BJ (cell line): ENCODE data around the gene PLA2G4E. TPM values are rescaled to one million over a fixed set of nuclear protein-coding genes. Genes with fewer than 3 reads are reported as not detected.

Experiments used
- CTCF ChIA-PET: fragments of 350-600 bp; formaldehyde crosslinking; extraction: SDS; loops from one replicate; lab custom pipeline; 2021; ENCODE audit warnings: antibody characterized with exemption, inconsistent platforms; lab: Yijun Ruan, JAX
- POLR2A ChIA-PET: fragments of 300-600 bp; sonication (Branson Sonifier 250); formaldehyde crosslinking; extraction: SDS; loops from one replicate; lab custom pipeline; 2021; ENCODE audit warnings: antibody characterized with exemption; lab: Charles Lee
- DNase-seq: peaks from one replicate; pipeline ENCODE4 v3.0.0-alpha.2; 2011; ENCODE audit warnings: low read depth
- H3K27me3 ChIP-seq: 2 replicates; pipeline ENCODE4 v1.6.0; 2011; ENCODE audit warnings: low read length; ENCODE audit not compliant: control insufficient read depth, insufficient read depth
- H3K36me3 ChIP-seq: 2 replicates; pipeline ENCODE4 v1.5.1; 2011; ENCODE audit warnings: low read length; ENCODE audit not compliant: control insufficient read depth, insufficient read depth
- H3K4me3 ChIP-seq: 2 replicates; pipeline ENCODE4 v1.5.1; 2011; ENCODE audit warnings: low read depth, mild to moderate bottlenecking, control low read depth, low read length
- polyA plus RNA-seq: library from polyadenylated mRNA; depleted of rRNA; stranded (reverse); fragments of >200 nt; gene quantifications from 2 replicates; pipeline ENCODE4 v1.2.3, GENCODE V29; 2011
- TF ChIP-seq, protein P1 (sequence below): IDR thresholded peaks from 2 replicates; pipeline ENCODE4 v1.5.1; 2011; ENCODE audit warnings: low read depth, mild to moderate bottlenecking, control low read depth, inconsistent platforms, low read length, moderate library complexity; ENCODE audit not compliant: insufficient read depth

Gene PLA2G4E
- polyA plus RNA-seq, 1 experiment, result not detected

DNA sequence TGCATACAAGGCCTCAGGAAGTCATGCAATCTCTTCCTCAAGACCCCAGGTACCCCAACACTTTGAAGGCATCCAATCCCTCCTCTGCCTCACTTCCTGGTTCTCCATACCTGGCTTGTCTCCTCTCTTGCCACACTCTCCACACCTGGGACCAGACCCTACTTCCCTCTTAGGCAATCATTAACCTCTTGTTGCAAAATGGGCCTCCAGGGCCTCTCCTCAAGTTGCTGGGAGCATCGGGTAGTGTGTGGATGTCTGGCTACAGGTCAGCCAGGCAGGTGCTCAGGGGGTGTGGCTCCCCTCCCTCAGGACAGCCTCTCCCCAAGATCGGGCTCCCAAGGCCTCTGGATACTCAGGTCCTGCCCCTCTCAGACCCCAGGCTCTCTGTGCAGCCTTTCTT, 8.6 kb downstream of the PLA2G4E start:
- peaks cover 18% of the 10 kb centered on the region for H3K27me3 ChIP-seq
- POLR2A ChIA-PET, result no interaction called here
- CTCF ChIA-PET, result no interaction called here

DNA sequence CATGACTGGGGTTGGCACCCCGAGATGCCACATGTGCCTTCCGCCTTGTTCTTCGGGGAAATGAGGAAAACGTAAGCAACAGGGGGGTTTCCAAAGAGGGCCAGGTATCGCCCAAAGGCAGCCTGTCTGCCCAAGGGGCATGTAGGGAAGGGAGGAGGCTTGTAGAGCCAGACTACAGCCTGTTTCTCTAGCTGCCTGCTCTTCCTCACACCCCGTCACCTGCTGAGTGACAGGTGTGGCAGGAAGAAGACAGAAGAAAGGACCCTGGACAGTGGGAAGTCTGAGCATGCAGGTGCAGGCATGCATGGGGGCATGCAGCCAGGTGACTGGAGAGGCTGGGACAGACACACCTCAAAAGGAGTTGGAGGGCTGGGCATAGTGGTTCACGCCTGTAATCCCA, 9.8 kb downstream of the PLA2G4E start:
- POLR2A ChIA-PET, result no interaction called here
- Histone ChIP-seq H3K4me3 (no peak overlapping the region), H3K36me3 (no peaks in the 10 kb centered on the region), H3K27me3 (peaks cover 14% of the 10 kb centered on the region)
- DNase-seq, result no peak
- TF ChIP-seq, protein P1, sequence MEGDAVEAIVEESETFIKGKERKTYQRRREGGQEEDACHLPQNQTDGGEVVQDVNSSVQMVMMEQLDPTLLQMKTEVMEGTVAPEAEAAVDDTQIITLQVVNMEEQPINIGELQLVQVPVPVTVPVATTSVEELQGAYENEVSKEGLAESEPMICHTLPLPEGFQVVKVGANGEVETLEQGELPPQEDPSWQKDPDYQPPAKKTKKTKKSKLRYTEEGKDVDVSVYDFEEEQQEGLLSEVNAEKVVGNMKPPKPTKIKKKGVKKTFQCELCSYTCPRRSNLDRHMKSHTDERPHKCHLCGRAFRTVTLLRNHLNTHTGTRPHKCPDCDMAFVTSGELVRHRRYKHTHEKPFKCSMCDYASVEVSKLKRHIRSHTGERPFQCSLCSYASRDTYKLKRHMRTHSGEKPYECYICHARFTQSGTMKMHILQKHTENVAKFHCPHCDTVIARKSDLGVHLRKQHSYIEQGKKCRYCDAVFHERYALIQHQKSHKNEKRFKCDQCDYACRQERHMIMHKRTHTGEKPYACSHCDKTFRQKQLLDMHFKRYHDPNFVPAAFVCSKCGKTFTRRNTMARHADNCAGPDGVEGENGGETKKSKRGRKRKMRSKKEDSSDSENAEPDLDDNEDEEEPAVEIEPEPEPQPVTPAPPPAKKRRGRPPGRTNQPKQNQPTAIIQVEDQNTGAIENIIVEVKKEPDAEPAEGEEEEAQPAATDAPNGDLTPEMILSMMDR, result no peak
- CTCF ChIA-PET, result interaction anchor here (0.6 kb wide), 1 partner anchor 24 kb away, joined by 3 read pairs; no protein-coding TSS in a partner anchor

More for the DNA sequence above, 8.6 kb downstream of the PLA2G4E start:
- TF ChIP-seq, protein P1, result no peak
- DNase-seq, result no peak
- Histone ChIP-seq H3K36me3 (no peaks in the 10 kb centered on the region), H3K4me3 (no peak overlapping the region)

DNA sequence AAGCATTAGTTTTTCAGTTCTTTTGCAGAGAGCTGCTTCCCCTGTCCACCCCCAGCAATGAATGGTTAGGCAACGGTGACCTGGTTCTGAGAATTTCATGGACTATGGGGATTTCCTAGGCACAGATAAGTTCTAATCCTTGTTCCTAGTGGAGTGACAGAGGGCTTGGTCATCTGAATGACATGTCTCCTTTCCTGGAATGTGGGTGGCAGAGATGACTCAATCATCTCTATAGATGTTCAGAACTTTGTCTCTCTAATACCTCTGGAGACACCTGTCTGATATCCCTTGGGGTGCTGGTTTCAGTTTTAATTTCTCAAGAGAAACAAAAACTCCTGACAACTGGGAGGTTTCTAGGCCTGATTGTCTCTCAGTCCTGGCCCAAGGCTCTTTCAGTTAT, 10.4 kb downstream of the PLA2G4E start:
- TF ChIP-seq, protein P1, result no peak
- DNase-seq, result no peak
- POLR2A ChIA-PET, result no interaction called here
- H3K36me3 ChIP-seq, result no peaks in the 10 kb centered on the region
- CTCF ChIA-PET, result interaction anchor here (0.6 to 1.4 kb wide), 3 partner anchors 21 to 23 kb away, joined by 3 to 7 read pairs (median 3); no protein-coding TSS in a partner anchor
- peaks cover 17% of the 10 kb centered on the region for H3K27me3 ChIP-seq
- no peak overlapping the region for H3K4me3 ChIP-seq

DNA sequence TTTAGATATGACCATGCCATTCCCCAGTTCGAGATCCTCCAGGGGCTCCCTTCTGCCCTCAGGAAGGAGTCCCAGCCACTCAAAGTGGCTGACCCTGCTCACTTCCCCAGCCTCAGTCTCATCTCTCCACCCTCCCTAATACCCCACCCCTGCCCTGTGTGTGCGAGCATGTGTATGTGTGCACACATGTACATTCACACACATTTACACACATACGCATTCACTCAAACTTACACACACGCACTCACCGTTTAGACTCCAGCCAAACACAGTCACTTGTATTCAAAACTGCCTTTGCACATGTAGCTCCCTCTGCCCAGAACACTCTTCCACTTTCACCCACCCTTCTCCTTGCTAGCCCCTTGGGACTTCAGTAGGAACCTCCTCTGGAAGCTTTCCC, 11.4 kb downstream of the PLA2G4E start:
- Histone ChIP-seq H3K36me3 (no peaks in the 10 kb centered on the region), H3K27me3 (peaks cover 22% of the 10 kb centered on the region), H3K4me3 (no peak overlapping the region)
- ChIA-PET POLR2A (no interaction called here), CTCF (interaction anchor here (1.2 to 1.4 kb wide), 2 partner anchors 20 to 22 kb away, joined by 3 to 7 read pairs; no protein-coding TSS in a partner anchor)
- TF ChIP-seq, protein P1, result no peak
- DNase-seq, result no peak

DNA sequence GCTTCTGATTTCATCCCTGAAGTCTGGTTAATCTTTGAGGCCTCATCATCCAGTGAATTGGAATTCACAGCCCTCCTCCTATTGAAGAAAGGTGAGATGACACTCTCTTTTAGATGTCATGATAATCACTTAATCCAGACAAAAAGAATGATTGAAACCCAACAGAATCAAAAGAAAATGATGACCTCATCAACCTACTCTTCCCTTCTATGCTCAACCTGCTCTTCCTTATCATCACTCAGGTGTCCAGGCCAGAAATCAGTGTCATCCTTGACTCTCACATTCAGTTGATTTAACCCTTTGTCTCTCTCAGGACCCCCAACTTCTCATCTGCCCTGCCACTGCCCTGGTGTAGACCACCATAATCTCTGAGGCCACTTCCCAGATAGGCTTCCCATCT, 11.8 kb downstream of the PLA2G4E start:
- ChIA-PET CTCF (interaction anchor here (1.4 kb wide), 1 partner anchor 20 kb away, joined by 7 read pairs; no protein-coding TSS in a partner anchor), POLR2A (no interaction called here)
- no peak for DNase-seq
- H3K27me3 ChIP-seq, result peaks cover 23% of the 10 kb centered on the region
- H3K36me3 ChIP-seq, result no peaks in the 10 kb centered on the region
- TF ChIP-seq, protein P1, result no peak
- H3K4me3 ChIP-seq, result no peak overlapping the region
